PC-3 (cell line): ENCODE results near the gene ZNF860. TPM values are rescaled to one million over a fixed set of nuclear protein-coding genes. Genes with fewer than 3 reads are reported as not detected.

Experiments used
- ATAC-seq: fragments of 200-7000 bp; cut with Tn5 transposase; 2 replicates; pipeline ENCODE4 v1.9.1; 2020; ENCODE audit warnings: mild to moderate bottlenecking, moderate library complexity
- Bru-seq: library from RNA; stranded (reverse); fragments of 400-500 nt; gene quantifications from one replicate; lab custom pipeline; 2021; lab: Mats Ljungman, UMichigan
- BruChase-seq, 2 experiments: library from RNA; stranded (reverse); fragments of 400-500 nt; gene quantifications; one replicate each; lab custom pipeline; 2021; lab: Mats Ljungman, UMichigan
- BruUV-seq: library from RNA; stranded (reverse); fragments of 400-500 nt; replicated peaks from 2 replicates; lab custom pipeline; 2021; lab: Mats Ljungman, UMichigan
- CTCF ChIA-PET: fragments of 300-600 bp; sonication (Branson Sonifier 250); formaldehyde crosslinking; loops from one replicate; lab custom pipeline; 2022; ENCODE audit warnings: antibody characterized with exemption; lab: Charles Lee
- POLR2A ChIA-PET: fragments of 300-600 bp; sonication (Branson Sonifier 250); formaldehyde crosslinking; loops from one replicate; lab custom pipeline; 2022; ENCODE audit warnings: antibody characterized with exemption; ENCODE audit not compliant: unreplicated experiment; lab: Charles Lee
- DNase-seq: peaks from one replicate; pipeline ENCODE4 v3.0.0-alpha.2; 2015
- H2AFZ ChIP-seq: fragments of 300-600 bp; sonication (generic); 2 replicates; pipeline ENCODE4 v1.6.0; 2016; ENCODE audit warnings: antibody characterized with exemption, low read length
- H3F3A ChIP-seq: fragments of 300-600 bp; sonication (generic); one replicate; pipeline ENCODE4 v1.6.0; 2017; ENCODE audit warnings: antibody characterized with exemption, low read length, control low read depth, mild to moderate bottlenecking; ENCODE audit not compliant: unreplicated experiment
- H3K27ac ChIP-seq: fragments of 300-600 bp; sonication (generic); 2 replicates; pipeline ENCODE4 v1.5.1; 2016; ENCODE audit warnings: mild to moderate bottlenecking, low read length
- H3K27me3 ChIP-seq: fragments of 300-600 bp; sonication (generic); 2 replicates; pipeline ENCODE4 v1.6.1; 2016; ENCODE audit warnings: low read length, mixed read lengths
- H3K36me3 ChIP-seq: fragments of 300-600 bp; sonication (generic); 2 replicates; pipeline ENCODE4 v1.6.1; 2016; ENCODE audit warnings: low read depth, mixed run types, low read length, mixed read lengths
- H3K4me1 ChIP-seq: fragments of 300-600 bp; sonication (generic); 2 replicates; pipeline ENCODE4 v1.5.1; 2016; ENCODE audit warnings: low read length; ENCODE audit not compliant: insufficient read depth
- H3K4me2 ChIP-seq: fragments of 300-600 bp; sonication (generic); 2 replicates; pipeline ENCODE4 v1.6.0; 2016; ENCODE audit warnings: low read length
- H3K4me3 ChIP-seq: fragments of 300-600 bp; sonication (generic); 2 replicates; pipeline ENCODE4 v1.5.1; 2016; ENCODE audit warnings: mild to moderate bottlenecking, low read length, mixed read lengths
- H3K79me2 ChIP-seq: fragments of 300-600 bp; sonication (generic); 2 replicates; pipeline ENCODE4 v1.6.1; 2017; ENCODE audit warnings: low read length, mixed read lengths
- H3K9ac ChIP-seq: fragments of 300-600 bp; sonication (generic); 2 replicates; pipeline ENCODE4 v1.6.0; 2016; ENCODE audit warnings: mild to moderate bottlenecking, low read length
- H3K9me2 ChIP-seq: fragments of 300-600 bp; sonication (generic); replicated peaks from 2 replicates; pipeline ENCODE4 v1.6.1; 2016; ENCODE audit warnings: mixed run types, low read length, mixed read lengths
- H3K9me3 ChIP-seq: fragments of 300-600 bp; sonication (generic); 2 replicates; pipeline ENCODE4 v1.6.1; 2016; ENCODE audit warnings: low read length, mixed read lengths
- H4K20me1 ChIP-seq: fragments of 300-600 bp; sonication (generic); 2 replicates; pipeline ENCODE4 v1.6.1; 2016; ENCODE audit warnings: low read length, mixed read lengths
- EZH2 ChIP-seq: fragments of 300-600 bp; sonication (generic); IDR thresholded peaks from one replicate; pipeline ENCODE4 v1.6.1; 2017; ENCODE audit warnings: antibody characterized with exemption, mild to moderate bottlenecking, low read length; ENCODE audit not compliant: unreplicated experiment
- EZH2phosphoT487 ChIP-seq: fragments of 300-600 bp; sonication (generic); IDR thresholded peaks from 2 replicates; pipeline ENCODE4 v1.6.1; 2018; ENCODE audit warnings: mild to moderate bottlenecking, antibody characterized with exemption, low read length, borderline replicate concordance
- intact Hi-C: fragments of 100-400 bp; cut with micrococcal nuclease; formaldehyde crosslinking; loops from 2 replicates; pipeline ENCODE4 v1.9.0; 2023
- long read RNA-seq: library from polyadenylated mRNA; unstranded; transcript quantifications from one replicate; pipeline ENCODE4 v2.0.0, GENCODE V29; 2021; ENCODE audit not compliant: unreplicated experiment
- total RNA-seq: library from RNA; depleted of rRNA; stranded (reverse); fragments of >200 nt; gene quantifications from 2 replicates; pipeline ENCODE4 v1.2.3, GENCODE V29; 2014; rRNA removed
- TF ChIP-seq, protein P1 (sequence below): fragments of 300-600 bp; sonication (generic); conservative IDR thresholded peaks from 2 replicates; pipeline ENCODE4 v1.5.1; 2017; ENCODE audit warnings: antibody characterized with exemption, low read depth, mild to moderate bottlenecking, low read length

The ZNF860 gene
- total RNA-seq: 7.9 and 10.5 TPM in 2 replicates
- Bru-seq, nascent RNA: percentile 86 among the genes with signal in this experiment
- BruChase-seq, experiment 1, labeled RNA remaining after a 6-hour chase: percentile 76 among the genes with signal in this experiment
- percentile 91 among the genes with signal in this experiment for BruChase-seq, experiment 2, labeled RNA remaining after a 2-hour chase
- long read RNA-seq, transcript ZNF860-201 (2 exons, 3,098 nt): major isoform, 17 of 34 reads
- long read RNA-seq, partial matches to known transcripts: 5 of 34 reads
- long read RNA-seq, other reads (novel, unspliced or antisense): 12 of 34 reads

DNA sequence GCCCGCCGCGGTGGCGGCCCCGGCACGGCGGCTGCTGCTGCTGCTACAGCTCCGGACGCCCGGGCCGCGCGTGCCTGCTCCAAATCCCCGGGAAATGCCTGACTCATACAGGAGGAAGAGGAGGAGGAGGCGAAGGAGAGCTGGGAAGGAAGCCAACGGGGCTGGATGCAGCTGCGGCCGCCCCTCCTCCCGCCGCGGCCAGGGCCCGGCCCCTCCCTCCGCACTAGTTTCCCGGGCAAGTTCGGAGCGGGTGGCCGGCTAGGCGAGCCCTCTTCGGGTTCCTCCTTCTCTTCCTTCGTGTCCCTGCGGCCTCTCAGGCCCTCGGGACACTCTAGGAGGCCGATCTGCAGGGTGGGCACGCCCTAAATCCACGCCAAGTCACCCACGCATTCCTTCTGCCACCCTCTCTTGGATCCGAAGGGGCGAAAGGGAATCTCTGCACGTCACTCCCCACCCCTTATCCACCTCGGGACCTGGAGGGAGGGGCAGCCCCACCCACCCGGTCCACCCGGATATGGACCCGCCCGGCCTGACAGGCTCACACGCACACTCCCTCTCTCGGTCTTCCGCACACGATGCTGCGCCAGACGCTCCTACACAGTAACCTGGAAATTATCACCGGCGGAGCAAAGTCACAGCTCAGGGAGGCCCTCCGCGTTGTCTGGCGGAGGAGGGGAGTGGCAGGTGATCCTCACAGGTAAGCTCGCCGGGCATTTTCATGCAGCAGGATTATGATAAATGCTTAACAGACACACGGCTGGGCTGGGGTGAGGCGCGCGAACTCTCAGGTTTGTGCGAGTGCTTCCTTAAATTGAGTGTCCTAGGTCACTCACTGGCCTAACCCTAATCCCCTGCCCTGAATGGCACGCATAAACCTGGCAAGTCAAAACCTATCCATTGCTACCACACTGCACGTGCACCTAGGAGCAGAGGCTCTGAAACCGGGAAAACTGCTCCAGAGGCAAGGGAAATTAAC, at the start of gene ZNF860, which contains the start of gene OSBPL10:
Gene ZNF860 (plus strand): TSS at position 545 of the 976 bp plus-strand sequence. CDS start 7,330 bp downstream, outside the sequence.
Gene OSBPL10 (minus strand): TSS at position 57 of the 976 bp plus-strand sequence. CDS start 83 bp downstream, outside the sequence.
- intact Hi-C loops: loop anchor here (1.0 to 2.0 kb wide), 6 partner anchors 13 to 163 kb away; no protein-coding TSS in a partner anchor
- H3K9me2 ChIP-seq: no peaks in the 10 kb centered on the region
- no peaks in the 10 kb centered on the region for H3K9me3 ChIP-seq
- no peaks in the 10 kb centered on the region for H3K27me3 ChIP-seq
- ChIA-PET CTCF (interaction anchor here (0.6 to 1.2 kb wide), 3 partner anchors 36 to 328 kb away, joined by 3 to 8 read pairs (median 3); no protein-coding TSS in a partner anchor), POLR2A (interaction anchor here (0.7 kb wide), 2 partner anchors 20 to 449 kb away, joined by 3 read pairs; no protein-coding TSS in a partner anchor)
- peaks cover 25% of the 10 kb centered on the region for H4K20me1 ChIP-seq
- peak; percentile 66 for ATAC-seq
- peaks cover 71% of the 10 kb centered on the region for H3K79me2 ChIP-seq
- peak within 1 kb of the TSS; percentile 65 for H2AFZ ChIP-seq
- peak within 1 kb of the TSS; percentile 88 for H3K9ac ChIP-seq
- H3F3A ChIP-seq: no peaks in the 10 kb centered on the region
- TF ChIP-seq, protein P1, sequence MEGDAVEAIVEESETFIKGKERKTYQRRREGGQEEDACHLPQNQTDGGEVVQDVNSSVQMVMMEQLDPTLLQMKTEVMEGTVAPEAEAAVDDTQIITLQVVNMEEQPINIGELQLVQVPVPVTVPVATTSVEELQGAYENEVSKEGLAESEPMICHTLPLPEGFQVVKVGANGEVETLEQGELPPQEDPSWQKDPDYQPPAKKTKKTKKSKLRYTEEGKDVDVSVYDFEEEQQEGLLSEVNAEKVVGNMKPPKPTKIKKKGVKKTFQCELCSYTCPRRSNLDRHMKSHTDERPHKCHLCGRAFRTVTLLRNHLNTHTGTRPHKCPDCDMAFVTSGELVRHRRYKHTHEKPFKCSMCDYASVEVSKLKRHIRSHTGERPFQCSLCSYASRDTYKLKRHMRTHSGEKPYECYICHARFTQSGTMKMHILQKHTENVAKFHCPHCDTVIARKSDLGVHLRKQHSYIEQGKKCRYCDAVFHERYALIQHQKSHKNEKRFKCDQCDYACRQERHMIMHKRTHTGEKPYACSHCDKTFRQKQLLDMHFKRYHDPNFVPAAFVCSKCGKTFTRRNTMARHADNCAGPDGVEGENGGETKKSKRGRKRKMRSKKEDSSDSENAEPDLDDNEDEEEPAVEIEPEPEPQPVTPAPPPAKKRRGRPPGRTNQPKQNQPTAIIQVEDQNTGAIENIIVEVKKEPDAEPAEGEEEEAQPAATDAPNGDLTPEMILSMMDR: no peak
- TF ChIP-seq EZH2 (no peak), EZH2phosphoT487 (no peak)
- TSS peak; percentile 73 for BruUV-seq
- peak; percentile 96 for DNase-seq
- H3K4me1 ChIP-seq: peaks cover 56% of the 10 kb centered on the region
- H3K27ac ChIP-seq: peak within 1 kb of the TSS; percentile 87
- H3K4me2 ChIP-seq: peak within 1 kb of the TSS; percentile 90
- H3K36me3 ChIP-seq: peaks cover 17% of the 10 kb centered on the region; the same call in 1 of the 2 replicates
- H3K4me3 ChIP-seq: peak within 1 kb of the TSS; percentile 89

DNA sequence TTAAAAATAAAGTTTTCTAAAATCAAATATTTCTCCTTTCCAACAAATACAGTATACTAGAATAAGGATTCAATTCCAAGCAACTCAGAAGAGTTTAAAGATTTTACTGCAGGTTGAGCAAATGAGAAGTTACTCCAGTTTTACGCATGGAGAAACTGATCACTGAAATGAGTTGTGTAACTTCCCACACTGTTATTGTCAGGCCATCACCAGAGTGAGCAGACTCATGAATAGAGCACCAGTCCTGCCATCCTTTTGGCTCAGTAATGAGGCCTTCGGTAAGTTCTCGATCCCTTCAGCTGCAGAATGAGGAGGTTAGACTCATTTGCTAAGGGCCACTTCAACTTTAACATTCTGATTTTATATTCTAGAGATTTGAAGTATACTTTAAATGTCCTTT, 48.6 kb upstream of the ZNF860 start:
- Histone ChIP-seq H2AFZ (no peak overlapping the region), H3K9ac (no peak overlapping the region), H3K9me2 (no peaks in the 10 kb centered on the region), H3K4me3 (no peak overlapping the region), H3K27ac (no peak overlapping the region), H3K4me1 (peaks cover 17% of the 10 kb centered on the region), H4K20me1 (peaks cover 11% of the 10 kb centered on the region; the same call in 1 of the 2 replicates), H3K4me2 (no peak overlapping the region), H3F3A (no peaks in the 10 kb centered on the region), H3K36me3 (no peaks in the 10 kb centered on the region), H3K9me3 (no peaks in the 10 kb centered on the region), H3K27me3 (no peaks in the 10 kb centered on the region), H3K79me2 (peaks cover 31% of the 10 kb centered on the region)
- BruUV-seq: no TSS peak
- no peak for DNase-seq
- ChIA-PET POLR2A (no interaction called here), CTCF (no interaction called here)
- intact Hi-C loops: no loop called here
- TF ChIP-seq EZH2phosphoT487 (no peak), EZH2 (no peak)
- TF ChIP-seq, protein P1: no peak
- ATAC-seq: no peak
